ENCODE results near the gene PLOD1. TPM values are rescaled to one million over a fixed set of nuclear protein-coding genes. Genes with fewer than 3 reads are reported as not detected.
A peak's percentile ranks its signal among the peaks of the same experiment; 100 is the strongest.
"Not testable (repeated sequence)": the region's sequence is repeated elsewhere in the genome, so short reads cannot be mapped to it uniquely, and the experiment has no call there.

Gene PLOD1
- total RNA-seq, 2 experiments from 2014 or later, result 10.5 to 11.1 TPM

DNA sequence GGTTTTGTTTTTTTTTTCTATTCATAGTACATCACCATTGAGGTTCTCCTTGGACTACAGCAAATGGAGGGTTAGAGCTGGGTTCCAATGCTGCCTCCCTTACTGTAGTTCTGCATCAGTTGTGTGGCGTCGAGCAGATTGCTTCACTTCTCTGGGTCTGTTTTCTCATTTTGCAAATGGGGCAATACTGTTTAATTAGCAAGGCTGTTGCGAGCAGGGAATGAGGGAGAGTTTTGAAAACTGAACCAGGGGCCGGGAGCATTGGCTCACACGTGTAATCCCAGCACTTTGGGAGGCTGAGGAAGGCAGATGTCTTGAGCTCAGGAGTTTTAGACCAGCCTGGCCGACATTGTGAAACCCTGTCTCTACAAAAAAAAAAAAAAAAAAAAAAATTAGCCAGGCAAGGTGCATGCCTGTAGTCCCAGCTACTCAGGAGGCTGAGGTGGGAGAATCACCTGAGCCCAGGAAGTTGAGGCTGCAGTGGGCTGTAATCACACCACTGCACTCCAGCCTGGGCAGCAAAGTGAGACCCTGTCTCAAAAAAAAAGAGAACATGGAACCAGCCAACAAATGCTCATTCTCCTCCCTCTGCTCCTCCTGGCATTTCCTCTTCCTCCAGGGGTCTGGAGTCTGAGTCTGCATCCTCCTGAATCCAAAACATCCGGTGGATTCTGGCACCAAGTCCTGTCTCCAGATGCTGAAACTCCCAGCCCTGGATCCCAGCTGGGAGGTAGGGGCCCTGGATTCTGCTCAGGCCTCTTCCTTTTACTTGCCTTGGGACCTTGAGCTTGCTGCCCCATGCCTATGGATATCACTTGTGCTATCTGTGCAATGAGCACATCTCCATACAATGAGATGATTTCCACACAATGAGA is 3.7 kb upstream of the PLOD1 start:
- Mint-ChIP-seq H3K9me3 (no peaks in the 10 kb centered on the region), H3K4me3 (no peak overlapping the region), H3K27ac (no peak overlapping the region), H3K4me1 (peaks cover 21% of the 10 kb centered on the region), H3K27me3 (no peaks in the 10 kb centered on the region), H3K36me3 (ENCODE audit: low read depth) (no peaks in the 10 kb centered on the region)
- no peak for DNase-seq
- ChIA-PET CTCF (interaction anchor here (0.8 kb wide), 1 partner anchor 21 kb away, joined by 3 read pairs; no protein-coding TSS in a partner anchor), POLR2A (interaction anchor here (0.5 kb wide), 1 partner anchor 21 kb away, joined by 4 read pairs; no protein-coding TSS in a partner anchor)

DNA sequence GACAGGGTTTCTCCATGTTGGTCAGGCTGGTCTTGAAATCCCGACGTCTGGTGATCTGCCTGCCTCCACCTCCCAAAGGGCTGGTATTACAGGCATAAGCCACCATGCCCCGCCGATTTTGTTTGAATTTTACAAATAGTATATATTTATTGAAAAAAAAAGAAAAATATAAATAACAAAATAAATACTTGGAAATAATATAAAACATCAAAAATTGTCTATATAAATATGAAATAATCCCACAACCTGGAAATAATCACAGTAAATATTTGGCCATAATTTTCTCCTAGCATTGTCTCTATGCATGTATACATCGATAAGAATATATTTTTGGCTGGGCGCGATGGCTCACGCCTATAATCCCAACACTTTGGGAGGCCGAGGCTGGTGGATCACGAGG is 2.7 kb upstream of the PLOD1 start:
- no peak overlapping the region for H3K27ac Mint-ChIP-seq
- no peaks in the 10 kb centered on the region for H3K27me3 Mint-ChIP-seq
- no peak overlapping the region for H3K4me3 Mint-ChIP-seq
- POLR2A ChIA-PET, result interaction anchor here (0.5 kb wide), 1 partner anchor 22 kb away, joined by 4 read pairs; no protein-coding TSS in a partner anchor
- CTCF ChIA-PET, result no interaction called here
- H3K36me3 Mint-ChIP-seq (ENCODE audit: low read depth), result no peaks in the 10 kb centered on the region
- no peak for DNase-seq
- H3K9me3 Mint-ChIP-seq, result no peaks in the 10 kb centered on the region
- H3K4me1 Mint-ChIP-seq, result peaks cover 16% of the 10 kb centered on the region

DNA sequence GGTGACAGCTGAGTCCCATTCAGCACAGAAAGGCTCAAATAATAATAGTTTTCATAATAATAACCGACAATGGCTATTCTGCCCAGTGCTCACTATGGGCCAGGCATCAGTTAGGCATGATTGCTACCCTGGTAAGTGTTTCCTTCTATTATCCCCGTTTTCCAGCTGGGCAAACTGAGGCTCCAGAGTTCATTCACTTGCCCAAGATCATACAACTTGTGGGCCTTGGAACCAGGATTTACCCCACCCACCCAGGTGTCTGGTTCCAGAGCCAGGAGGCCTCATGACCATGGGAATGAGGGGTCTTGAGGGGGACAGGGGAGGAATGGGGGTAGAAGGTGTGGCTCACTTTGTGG is 518 bp downstream of the PLOD1 start:
- H3K27ac Mint-ChIP-seq, result peak overlapping the region; percentile 69
- no peak for DNase-seq
- H3K27me3 Mint-ChIP-seq, result no peaks in the 10 kb centered on the region
- CTCF ChIA-PET, result interaction anchor here (0.6 to 1.2 kb wide), 3 partner anchors 14 to 103 kb away, joined by 3 to 4 read pairs (median 3); no protein-coding TSS in a partner anchor
- H3K9me3 Mint-ChIP-seq, result no peaks in the 10 kb centered on the region
- no peaks in the 10 kb centered on the region for H3K36me3 Mint-ChIP-seq (ENCODE audit: low read depth)
- H3K4me3 Mint-ChIP-seq, result peak overlapping the region; percentile 79
- H3K4me1 Mint-ChIP-seq, result peaks cover 11% of the 10 kb centered on the region
- POLR2A ChIA-PET, result interaction anchor here (1.0 kb wide), 2 partner anchors 25 to 27 kb away, joined by 3 read pairs; no protein-coding TSS in a partner anchor

DNA sequence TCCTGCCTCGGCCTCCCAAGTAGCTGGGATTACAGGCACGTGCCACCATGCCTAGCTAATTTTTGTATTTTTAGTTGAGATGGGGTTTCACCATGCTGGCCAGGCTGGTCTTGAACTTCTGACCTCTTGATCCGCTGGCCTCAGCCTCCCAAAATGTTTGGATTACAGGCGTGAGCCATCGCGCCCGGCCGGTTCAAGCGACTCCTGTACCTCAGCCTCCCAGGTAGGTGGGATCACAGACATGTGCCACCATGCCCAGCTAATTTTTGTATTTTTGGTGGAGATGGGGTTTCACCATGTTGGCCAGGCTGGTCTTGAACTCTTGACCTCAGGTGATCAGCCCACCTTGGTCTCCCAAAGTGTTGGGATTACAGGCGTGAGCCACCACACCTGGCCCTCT is 1.2 kb downstream of the PLOD1 start:
- not testable (repeated sequence) for H3K9me3 Mint-ChIP-seq; H3K4me3 Mint-ChIP-seq; H3K4me1 Mint-ChIP-seq; H3K27me3 Mint-ChIP-seq; H3K36me3 Mint-ChIP-seq (ENCODE audit: low read depth); H3K27ac Mint-ChIP-seq; DNase-seq
- ChIA-PET CTCF (interaction anchor here (1.2 kb wide), 1 partner anchor 103 kb away, joined by 3 read pairs; no protein-coding TSS in a partner anchor), POLR2A (interaction anchor here (0.7 kb wide), 1 partner anchor 19 kb away, joined by 3 read pairs; no protein-coding TSS in a partner anchor)

DNA sequence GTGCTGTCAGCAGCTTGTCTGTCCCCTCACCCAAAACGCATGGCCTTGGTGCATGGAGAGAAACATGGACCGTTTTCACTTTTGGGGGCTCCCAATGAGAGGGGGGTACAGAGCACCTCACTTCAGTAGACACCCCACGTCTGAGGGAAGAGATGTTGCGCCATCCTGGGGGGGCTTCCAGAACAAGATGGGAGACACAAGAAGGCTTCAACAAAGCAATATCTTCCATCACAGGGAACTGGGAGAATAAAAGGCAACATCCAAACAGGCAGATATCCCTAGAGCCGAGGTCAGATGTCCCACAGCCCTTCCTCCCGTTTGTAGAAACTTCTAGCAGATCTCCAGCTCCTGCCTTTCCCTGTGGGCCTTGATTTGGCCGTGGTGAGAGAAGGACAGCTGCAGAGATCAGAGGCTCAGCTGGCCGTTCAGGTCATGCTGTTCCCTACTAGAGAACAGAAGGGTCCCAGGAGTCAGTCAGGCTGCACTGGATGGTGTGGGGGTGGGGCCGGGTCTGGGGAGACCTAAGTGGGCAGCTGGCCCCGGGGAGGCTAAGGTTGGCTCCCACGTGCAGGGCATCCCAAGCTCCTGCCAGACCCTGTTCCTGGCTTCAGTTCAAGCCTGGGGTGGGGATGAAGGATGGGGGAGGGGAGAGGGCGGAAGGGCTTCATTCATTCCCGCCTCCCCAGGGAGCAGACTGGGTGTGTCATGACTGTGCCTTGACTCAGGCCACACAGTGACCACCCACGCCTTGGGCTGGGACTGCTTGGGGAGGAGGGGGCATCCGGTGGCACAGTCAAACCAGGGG is 4.4 kb downstream of the PLOD1 start:
- Mint-ChIP-seq H3K27me3 (no peaks in the 10 kb centered on the region), H3K4me1 (peaks cover 8% of the 10 kb centered on the region), H3K9me3 (no peaks in the 10 kb centered on the region), H3K27ac (no peak overlapping the region), H3K36me3 (ENCODE audit: low read depth) (no peaks in the 10 kb centered on the region), H3K4me3 (no peak overlapping the region)
- CTCF ChIA-PET, result interaction anchor here (1.8 kb wide), 1 partner anchor 30 kb away, joined by 6 read pairs; no protein-coding TSS in a partner anchor
- no peak for DNase-seq
- POLR2A ChIA-PET, result no interaction called here

DNA sequence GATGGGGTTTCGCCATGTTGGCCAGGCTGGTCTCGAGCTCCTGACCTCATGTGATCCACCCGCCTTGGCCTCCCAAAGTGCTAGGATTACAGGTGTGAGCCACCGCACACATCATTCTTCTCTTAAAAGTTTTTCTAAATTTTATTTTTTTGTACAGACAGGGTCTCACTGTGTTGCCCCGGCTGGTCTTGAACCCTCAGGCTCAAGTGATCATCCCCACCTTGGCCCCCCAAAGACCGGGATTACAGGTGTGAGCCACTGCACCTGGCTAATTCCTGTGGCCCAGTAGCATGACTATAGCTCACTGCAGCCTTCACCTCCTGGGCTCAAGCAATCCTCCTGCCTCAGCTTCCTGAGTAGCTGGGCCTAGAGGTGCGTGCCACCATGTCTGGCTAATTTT is 5.3 kb downstream of the PLOD1 start:
- CTCF ChIA-PET, result interaction anchor here (1.8 kb wide), 1 partner anchor 31 kb away, joined by 6 read pairs; no protein-coding TSS in a partner anchor
- H3K27ac Mint-ChIP-seq; H3K4me1 Mint-ChIP-seq; H3K36me3 Mint-ChIP-seq (ENCODE audit: low read depth); DNase-seq; H3K9me3 Mint-ChIP-seq; POLR2A ChIA-PET; H3K27me3 Mint-ChIP-seq; H3K4me3 Mint-ChIP-seq: not testable (repeated sequence)

DNA sequence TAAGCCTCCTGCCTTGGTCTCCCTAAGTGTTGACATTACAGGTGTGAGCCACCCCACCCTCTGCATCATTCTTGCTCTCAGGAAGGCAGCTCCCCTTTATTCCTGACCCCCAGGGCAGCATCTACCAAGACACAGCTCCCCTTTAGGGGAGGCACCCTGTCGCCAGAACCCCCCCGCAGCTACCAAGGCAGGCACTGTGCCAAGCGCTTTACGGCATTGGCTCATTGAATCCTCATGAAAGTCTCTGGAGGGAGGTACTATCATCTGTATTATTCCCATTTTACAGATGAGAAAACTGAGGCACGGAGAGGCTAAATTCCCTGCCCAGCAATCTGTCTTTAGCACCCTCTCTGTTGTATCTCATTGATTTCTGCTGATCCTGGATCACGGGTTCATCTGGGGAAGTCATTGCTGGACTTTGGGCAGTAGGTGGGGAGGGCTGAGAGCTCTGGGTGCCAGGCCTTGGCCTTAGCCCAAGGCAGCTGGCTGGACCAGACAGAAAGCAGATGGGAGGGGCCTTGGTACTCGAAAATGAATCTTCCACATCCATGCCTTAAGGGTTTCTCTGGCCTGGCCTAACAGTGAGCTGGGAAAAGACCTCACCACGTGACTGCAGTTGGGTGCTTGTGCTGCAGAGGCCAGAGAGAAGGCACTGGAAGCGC is 5.9 kb downstream of the PLOD1 start:
- Mint-ChIP-seq H3K4me3 (no peak overlapping the region), H3K27me3 (no peaks in the 10 kb centered on the region), H3K4me1 (no peaks in the 10 kb centered on the region), H3K36me3 (ENCODE audit: low read depth) (no peaks in the 10 kb centered on the region), H3K27ac (no peak overlapping the region), H3K9me3 (no peaks in the 10 kb centered on the region)
- no peak for DNase-seq
- POLR2A ChIA-PET, result no interaction called here
- CTCF ChIA-PET, result interaction anchor here (0.6 kb wide), 1 partner anchor 137 kb away, joined by 5 read pairs; no protein-coding TSS in a partner anchor

DNA sequence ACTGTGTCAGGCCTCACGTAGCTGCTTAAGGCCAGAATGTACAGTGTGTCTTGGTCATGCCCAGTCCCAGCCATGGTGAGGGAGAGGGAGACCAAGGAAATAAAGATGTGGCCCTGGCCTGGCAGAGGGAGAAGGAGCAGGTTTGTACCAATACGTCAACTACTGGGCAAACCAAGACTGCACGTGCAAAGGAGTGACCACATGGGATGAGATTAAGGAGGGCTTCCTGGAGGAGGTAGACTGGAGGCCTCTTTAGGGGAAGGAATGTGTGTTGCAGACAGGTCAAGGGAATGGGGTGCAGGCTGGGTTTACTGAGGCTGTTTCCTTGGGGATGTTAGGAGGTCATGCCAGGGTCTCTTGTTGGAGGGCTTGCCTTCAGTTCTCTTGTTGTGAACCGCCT is 7.8 kb downstream of the PLOD1 start:
- CTCF ChIA-PET, result no interaction called here

DNA sequence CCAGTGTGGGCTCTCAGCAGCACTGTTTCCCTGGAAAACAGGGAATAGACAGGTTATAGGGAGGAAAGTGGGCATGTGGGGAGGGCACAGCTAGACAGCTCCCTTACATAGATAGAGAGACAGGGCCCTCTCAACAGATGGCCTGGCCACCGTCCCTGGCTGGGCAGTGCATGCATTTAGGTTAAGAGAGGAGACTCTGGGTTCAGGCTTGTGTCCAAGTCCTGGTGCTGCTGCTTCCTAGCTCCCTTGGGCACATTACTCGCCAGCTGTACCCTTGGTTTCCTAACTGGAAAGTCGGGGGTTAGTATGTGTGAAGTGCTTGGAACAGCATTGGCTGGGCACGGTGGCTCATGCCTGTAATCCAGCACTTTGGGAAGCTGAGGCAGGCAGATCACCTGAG is 9.1 kb downstream of the PLOD1 start:
- H3K9me3 Mint-ChIP-seq, result peaks cover 5% of the 10 kb centered on the region
- H3K27ac Mint-ChIP-seq, result no peak overlapping the region
- no peaks in the 10 kb centered on the region for H3K36me3 Mint-ChIP-seq (ENCODE audit: low read depth)
- ChIA-PET CTCF (interaction anchor here (1.2 kb wide), 1 partner anchor 563 kb away, joined by 3 read pairs; no protein-coding TSS in a partner anchor), POLR2A (no interaction called here)
- no peaks in the 10 kb centered on the region for H3K27me3 Mint-ChIP-seq
- H3K4me3 Mint-ChIP-seq, result no peak overlapping the region
- no peaks in the 10 kb centered on the region for H3K4me1 Mint-ChIP-seq
- DNase-seq, result no peak

More for the DNA sequence above, 7.8 kb downstream of the PLOD1 start:
- POLR2A ChIA-PET, result no interaction called here
- H3K27ac Mint-ChIP-seq, result no peak overlapping the region
- peaks cover 5% of the 10 kb centered on the region for H3K9me3 Mint-ChIP-seq
- H3K36me3 Mint-ChIP-seq (ENCODE audit: low read depth), result no peaks in the 10 kb centered on the region
- no peak for DNase-seq
- no peaks in the 10 kb centered on the region for H3K27me3 Mint-ChIP-seq
- H3K4me1 Mint-ChIP-seq, result no peaks in the 10 kb centered on the region
- H3K4me3 Mint-ChIP-seq, result no peak overlapping the region

DNA sequence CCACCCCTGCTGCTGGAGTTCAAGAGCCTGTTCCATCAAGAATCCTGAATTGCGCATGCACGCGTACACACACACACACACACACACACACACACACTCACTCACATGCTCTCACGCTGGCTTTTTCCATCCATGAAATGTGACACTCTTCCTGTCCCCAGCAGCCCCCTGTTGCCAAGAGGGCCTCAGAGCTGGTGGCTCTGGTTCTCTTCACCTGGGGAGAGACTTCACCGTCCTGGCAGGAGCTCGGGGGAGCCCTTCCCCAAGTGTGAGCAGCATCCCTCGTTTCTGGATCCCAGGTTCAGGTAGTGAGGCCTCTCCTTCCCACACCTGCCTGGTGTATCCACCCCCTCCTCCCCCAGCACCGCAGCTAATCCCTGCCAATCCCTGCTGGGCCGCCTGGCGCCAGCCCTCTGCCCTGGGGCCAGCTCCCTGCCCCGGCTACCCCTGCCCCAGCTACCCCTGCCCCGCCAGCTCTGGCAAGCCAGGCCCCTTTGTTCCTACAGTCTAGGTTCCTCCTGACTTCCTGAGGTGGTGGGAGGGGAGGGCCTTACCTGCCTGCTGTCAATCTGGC is 9.9 kb downstream of the PLOD1 start:
- DNase-seq, result no peak
- no peaks in the 10 kb centered on the region for H3K27me3 Mint-ChIP-seq
- H3K4me3 Mint-ChIP-seq, result no peak overlapping the region
- POLR2A ChIA-PET, result no interaction called here
- no peaks in the 10 kb centered on the region for H3K4me1 Mint-ChIP-seq
- peaks cover 9% of the 10 kb centered on the region for H3K9me3 Mint-ChIP-seq
- no peaks in the 10 kb centered on the region for H3K36me3 Mint-ChIP-seq (ENCODE audit: low read depth)
- CTCF ChIA-PET, result interaction anchor here (0.6 to 1.2 kb wide), 2 partner anchors 123 to 562 kb away, joined by 3 read pairs; no protein-coding TSS in a partner anchor
- H3K27ac Mint-ChIP-seq, result no peak overlapping the region

DNA sequence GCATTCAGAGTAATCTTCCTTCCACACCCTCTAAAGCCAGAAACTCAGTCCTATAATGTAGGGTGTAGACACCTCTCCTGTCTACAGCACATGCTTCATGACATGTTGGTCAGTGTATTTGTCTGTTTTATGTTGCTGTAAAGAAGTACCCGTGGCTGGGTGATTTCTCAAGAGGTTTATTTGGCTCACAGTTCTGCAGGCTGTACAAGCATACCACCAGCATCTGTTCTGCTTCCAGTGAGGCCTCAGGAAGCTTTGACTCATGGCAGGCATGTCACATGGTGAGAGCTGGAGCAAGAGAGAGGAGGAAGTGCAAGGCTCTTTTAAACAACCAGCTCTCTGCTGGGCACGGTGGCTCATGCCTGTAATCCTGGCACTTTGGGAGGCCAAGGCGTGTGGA is 12.1 kb downstream of the PLOD1 start:
- H3K4me3 Mint-ChIP-seq, result no peak overlapping the region
- no peaks in the 10 kb centered on the region for H3K36me3 Mint-ChIP-seq (ENCODE audit: low read depth)
- no peaks in the 10 kb centered on the region for H3K4me1 Mint-ChIP-seq
- H3K9me3 Mint-ChIP-seq, result peaks cover 9% of the 10 kb centered on the region
- no peak overlapping the region for H3K27ac Mint-ChIP-seq
- no peak for DNase-seq
- POLR2A ChIA-PET, result no interaction called here
- no peaks in the 10 kb centered on the region for H3K27me3 Mint-ChIP-seq
- CTCF ChIA-PET, result no interaction called here

DNA sequence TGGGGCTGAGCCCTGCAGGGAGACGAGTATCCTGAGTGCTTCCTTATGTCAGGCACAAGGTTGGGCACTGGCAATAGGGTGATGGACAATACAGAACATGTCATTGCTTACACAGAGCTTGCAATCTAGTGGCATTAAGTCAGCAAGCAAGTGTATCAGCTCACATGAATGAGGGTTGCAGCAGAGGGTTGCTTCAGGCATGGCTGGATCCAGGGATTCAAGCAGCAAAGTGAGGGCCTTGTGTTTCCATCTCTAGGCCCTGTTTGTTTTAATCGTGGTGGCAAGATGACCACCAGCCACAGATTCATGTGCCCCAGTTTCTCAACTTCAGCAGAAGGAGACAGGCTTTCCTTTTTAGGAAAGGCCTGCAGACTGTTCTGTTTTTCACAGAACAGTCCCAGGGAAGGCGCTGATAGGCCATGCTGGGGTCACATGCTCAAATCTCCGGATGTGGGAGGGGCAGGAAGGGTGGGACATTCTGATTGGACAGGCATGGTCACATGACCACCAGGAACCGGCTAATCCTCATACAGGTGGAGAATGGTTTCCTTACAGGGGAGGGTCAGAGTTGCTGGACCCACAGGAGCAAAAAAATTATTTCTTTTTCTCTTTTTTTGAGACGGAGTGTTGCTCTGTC is 14.4 kb downstream of the PLOD1 start:
- ChIA-PET CTCF (interaction anchor here (0.6 to 1.6 kb wide), 2 partner anchors 12 to 14 kb away, joined by 3 read pairs; partner anchors contain the start of gene PLOD1), POLR2A (no interaction called here)
- H3K36me3 Mint-ChIP-seq (ENCODE audit: low read depth), result no peaks in the 10 kb centered on the region
- H3K9me3 Mint-ChIP-seq, result peaks cover 9% of the 10 kb centered on the region
- no peaks in the 10 kb centered on the region for H3K27me3 Mint-ChIP-seq
- no peak overlapping the region for H3K4me3 Mint-ChIP-seq
- no peak overlapping the region for H3K27ac Mint-ChIP-seq
- no peaks in the 10 kb centered on the region for H3K4me1 Mint-ChIP-seq
- DNase-seq, result no peak

Measured in activated CD4-positive, alpha-beta T cell treated with anti-CD3 and anti-CD28 coated beads, Interleukin-2, amount 10 ng/mL, durations not matched to agents 7 days and 5 days (primary cell).